Muscle layer of duodenum (tissue), 2 donors: ENCODE results near the gene RCAN3.
"Not testable (repeated sequence)": the region's sequence is repeated elsewhere in the genome, so short reads cannot be mapped to it uniquely, and the experiment has no call there.

Experiments
- H3K27ac ChIP-seq: one replicate; pipeline ENCODE4 v1.7.0; 2013; ENCODE audit warnings: mild to moderate bottlenecking, low read length
- H3K27me3 ChIP-seq: one replicate; pipeline ENCODE4 v1.7.0; 2013; ENCODE audit warnings: low read depth, mild to moderate bottlenecking, control low read depth, low read length
- H3K36me3 ChIP-seq, 2 donors: one replicate each; pipeline ENCODE4 v1.7.0; 2013; ENCODE audit warnings: low read length in 2 of 2, control low read depth in 1 of 2, mild to moderate bottlenecking in 1 of 2; ENCODE audit not compliant: insufficient read depth in 2 of 2, control insufficient read depth in 1 of 2
- H3K4me1 ChIP-seq, 2 donors: one replicate each; pipeline ENCODE4 v1.7.0; 2013; ENCODE audit warnings: low read length in 2 of 2, mild to moderate bottlenecking in 2 of 2, control low read depth in 1 of 2, moderate library complexity in 1 of 2; ENCODE audit not compliant: insufficient read depth in 2 of 2, control insufficient read depth in 1 of 2
- H3K4me3 ChIP-seq, 2 donors: one replicate each; pipeline ENCODE4 v1.7.0; 2013; ENCODE audit warnings: low read length in 2 of 2, low read depth in 1 of 2, mild to moderate bottlenecking in 1 of 2
- H3K9me3 ChIP-seq, 2 donors: one replicate each; pipeline ENCODE4 v1.7.0; 2013; ENCODE audit warnings: low read length in 2 of 2, control low read depth in 1 of 2, mild to moderate bottlenecking in 1 of 2; ENCODE audit not compliant: control insufficient read depth in 1 of 2
- donor health status: healthy.

The RCAN3 gene

DNA sequence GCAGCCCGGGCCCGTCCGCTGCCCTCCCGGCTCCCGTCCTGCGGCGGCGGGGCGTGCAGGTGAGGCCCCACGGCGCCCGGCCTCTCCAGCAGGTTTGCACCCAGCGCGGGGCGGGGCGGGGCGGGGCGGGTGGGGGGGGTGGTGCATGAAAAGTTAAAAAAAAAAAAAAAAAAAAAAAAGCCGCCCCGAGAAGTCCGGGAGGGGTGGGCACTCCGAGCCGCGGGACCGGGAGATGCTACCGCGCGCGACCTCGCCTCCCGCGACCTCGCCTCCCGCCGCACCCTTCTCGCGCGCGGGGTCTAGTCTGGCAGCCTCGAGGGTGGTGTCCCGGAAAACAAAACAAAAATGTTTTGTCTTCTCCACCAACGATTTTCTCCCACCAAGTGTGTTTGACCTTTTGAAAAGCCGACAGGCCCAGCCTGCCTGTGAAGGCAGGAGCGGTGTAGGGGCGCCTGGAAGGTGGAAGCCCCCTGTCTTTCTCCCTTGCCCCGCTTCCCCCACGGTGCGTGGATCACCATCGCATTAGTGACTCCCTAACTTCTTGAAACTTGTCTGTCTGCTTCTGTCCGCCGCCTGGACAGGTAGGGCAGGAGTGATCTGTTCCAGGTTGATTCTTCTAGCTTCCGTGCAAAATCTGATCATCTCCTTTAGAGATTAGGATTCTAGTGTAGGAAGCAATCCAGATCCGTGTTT, 569 bp downstream of the RCAN3 start:
- no peaks in the 10 kb centered on the region for H3K36me3 ChIP-seq
- no peaks in the 10 kb centered on the region for H3K9me3 ChIP-seq
- no peaks in the 10 kb centered on the region for H3K27me3 ChIP-seq
- H3K4me1 ChIP-seq = peaks cover 0 to 5% of the 10 kb centered on the region in 2 donors
- H3K4me3 ChIP-seq = peak overlapping the region; percentile 60 to 77
- peak overlapping the region; percentile 67 for H3K27ac ChIP-seq

DNA sequence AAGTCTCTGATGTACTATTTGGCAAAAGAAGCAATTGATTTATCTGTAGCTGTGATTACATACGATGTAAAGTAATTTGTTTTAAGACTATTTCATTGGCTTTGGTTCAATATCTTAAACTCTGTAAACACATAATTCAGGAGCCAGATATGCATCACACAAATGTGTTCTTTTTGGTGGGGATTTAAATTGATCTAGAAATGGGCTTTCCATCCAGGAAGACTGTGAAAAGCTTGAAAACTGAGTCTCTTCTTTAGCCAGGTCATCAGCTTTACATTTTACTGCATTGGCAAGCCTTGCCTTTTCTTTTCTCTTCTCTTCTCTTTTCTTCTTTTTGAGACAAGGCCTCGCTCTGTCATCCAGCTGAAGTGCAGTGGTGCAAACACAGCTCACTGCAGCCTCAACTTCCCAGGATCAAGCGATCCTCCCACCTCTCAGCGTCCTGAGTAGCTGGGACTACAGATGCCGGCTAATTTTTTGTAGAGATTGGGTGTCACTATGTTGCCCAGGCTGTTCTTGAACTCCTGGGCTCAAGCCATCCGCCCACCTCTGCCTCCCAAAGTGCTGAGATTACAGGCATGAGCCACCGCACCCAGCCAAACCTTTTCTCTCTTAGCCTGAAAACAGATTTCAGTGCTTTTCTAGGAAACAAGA, 1.4 kb downstream of the RCAN3 start:
- Histone ChIP-seq H3K27me3 (no peaks in the 10 kb centered on the region), H3K36me3 (no peaks in the 10 kb centered on the region), H3K27ac (peak overlapping the region; percentile 67), H3K9me3 (no peaks in the 10 kb centered on the region), H3K4me1 (peaks cover 0 to 5% of the 10 kb centered on the region in 2 donors), H3K4me3 (peak overlapping the region; percentile 60 to 77)

DNA sequence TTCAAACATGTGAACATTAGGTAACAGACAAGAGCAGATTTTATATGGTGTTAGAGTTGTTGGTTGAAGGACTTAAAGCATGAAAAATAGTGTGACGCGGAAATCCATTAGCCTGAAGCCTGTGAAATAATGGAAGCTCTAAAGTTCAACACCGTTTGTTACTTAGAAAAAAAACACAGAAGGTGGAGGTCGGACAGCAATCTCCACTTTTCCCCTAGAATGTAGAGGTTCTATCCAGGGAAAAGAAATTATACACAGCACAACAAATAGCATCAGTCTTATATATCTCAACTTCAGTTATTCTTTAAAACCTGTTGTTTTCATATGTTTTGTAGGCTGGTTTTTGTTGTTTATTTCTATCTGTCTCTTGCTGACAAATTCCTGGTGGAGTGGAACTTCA, 1.9 kb downstream of the RCAN3 start:
- Histone ChIP-seq H3K4me1 (peaks cover 0 to 5% of the 10 kb centered on the region in 2 donors), H3K27me3 (no peaks in the 10 kb centered on the region), H3K4me3 (no peak overlapping the region), H3K36me3 (no peaks in the 10 kb centered on the region), H3K9me3 (no peaks in the 10 kb centered on the region), H3K27ac (no peak overlapping the region)

DNA sequence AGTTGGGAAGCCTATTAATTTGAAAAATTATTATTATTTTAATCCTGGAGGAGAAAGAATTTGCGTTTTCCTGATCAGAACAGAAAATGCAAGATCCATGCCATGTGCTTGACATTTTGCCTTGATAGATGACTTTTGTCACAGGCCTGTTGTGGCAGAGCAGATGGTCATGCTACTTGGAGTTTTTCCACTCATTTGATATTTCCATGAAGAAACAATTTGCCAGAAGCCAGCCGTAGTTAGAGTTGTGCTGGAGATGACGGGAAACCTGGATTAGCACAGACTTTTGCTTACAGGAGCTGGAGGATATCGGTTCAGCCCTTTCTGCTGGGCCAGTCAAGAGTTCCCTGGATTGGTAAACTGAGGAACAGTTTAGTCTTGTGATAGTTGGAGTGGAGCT, 3.2 kb downstream of the RCAN3 start:
- H3K9me3 ChIP-seq = peaks cover 0 to 3% of the 10 kb centered on the region in 2 donors
- H3K27ac ChIP-seq = no peak overlapping the region
- H3K4me3 ChIP-seq = no peak overlapping the region

DNA sequence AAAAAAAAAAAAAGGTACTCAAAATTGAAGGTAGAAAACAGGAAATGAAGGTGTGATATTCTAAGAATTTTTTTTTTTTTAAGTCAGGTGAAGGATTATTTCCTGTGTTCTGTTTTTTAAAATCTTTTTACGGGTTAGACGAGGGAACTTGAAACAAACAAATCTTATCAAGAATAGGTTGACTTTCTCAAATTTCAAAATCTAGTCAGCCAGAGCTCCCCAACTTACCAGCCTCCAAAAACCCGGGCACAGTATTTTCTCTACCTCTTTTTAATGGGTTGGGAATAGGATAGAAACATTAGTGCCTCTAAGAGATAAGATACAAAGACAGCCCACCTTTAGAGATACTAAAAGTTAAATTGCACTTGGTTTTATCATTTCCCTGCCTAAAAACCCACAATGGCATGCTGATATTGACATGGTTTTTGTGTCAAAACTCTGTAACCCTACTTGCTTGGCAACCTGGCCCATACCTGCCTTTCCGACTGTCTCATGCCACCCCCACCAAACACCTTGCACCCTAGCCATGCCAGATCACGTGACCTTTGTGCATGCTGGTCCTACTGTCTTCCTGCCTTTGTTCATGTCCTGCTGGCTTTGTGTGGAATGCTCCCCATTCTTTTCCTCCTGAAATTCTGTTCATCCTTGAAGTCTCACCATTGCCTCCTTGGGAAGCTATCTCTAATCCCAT, 4.2 kb downstream of the RCAN3 start:
- Histone ChIP-seq H3K36me3 (no peaks in the 10 kb centered on the region), H3K4me1 (peaks cover 0 to 5% of the 10 kb centered on the region in 2 donors), H3K27ac (no peak overlapping the region), H3K27me3 (no peaks in the 10 kb centered on the region), H3K9me3 (peaks cover 0 to 3% of the 10 kb centered on the region in 2 donors), H3K4me3 (no peak overlapping the region)

More for the DNA sequence above, 3.2 kb downstream of the RCAN3 start:
- Histone ChIP-seq H3K4me1 (peaks cover 0 to 5% of the 10 kb centered on the region in 2 donors), H3K36me3 (no peaks in the 10 kb centered on the region), H3K27me3 (no peaks in the 10 kb centered on the region)

DNA sequence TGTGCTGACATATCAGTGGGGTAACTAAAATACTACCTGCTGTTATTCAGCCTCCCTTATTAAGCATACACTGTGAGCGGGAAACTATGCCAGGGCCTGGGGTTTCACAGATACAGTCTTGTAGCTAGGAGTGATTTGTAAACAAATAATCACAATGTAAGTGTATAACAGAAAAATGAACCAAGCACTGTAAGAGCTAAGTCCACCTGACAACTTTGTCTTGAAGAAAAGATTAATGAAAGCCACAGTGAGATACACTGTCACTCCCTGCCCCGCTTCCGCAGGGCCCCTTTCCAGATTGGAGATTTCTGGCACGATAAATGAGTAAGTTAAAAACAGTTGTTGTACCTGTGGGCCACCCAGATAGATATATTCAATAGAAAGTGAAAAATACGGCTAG, 4.8 kb downstream of the RCAN3 start:
- H3K9me3 ChIP-seq = peaks cover 0 to 3% of the 10 kb centered on the region in 2 donors
- no peak overlapping the region for H3K4me3 ChIP-seq
- peaks cover 0 to under 1% of the 10 kb centered on the region in 2 donors for H3K4me1 ChIP-seq
- H3K27me3 ChIP-seq = no peaks in the 10 kb centered on the region
- no peaks in the 10 kb centered on the region for H3K36me3 ChIP-seq
- H3K27ac ChIP-seq = no peak overlapping the region

DNA sequence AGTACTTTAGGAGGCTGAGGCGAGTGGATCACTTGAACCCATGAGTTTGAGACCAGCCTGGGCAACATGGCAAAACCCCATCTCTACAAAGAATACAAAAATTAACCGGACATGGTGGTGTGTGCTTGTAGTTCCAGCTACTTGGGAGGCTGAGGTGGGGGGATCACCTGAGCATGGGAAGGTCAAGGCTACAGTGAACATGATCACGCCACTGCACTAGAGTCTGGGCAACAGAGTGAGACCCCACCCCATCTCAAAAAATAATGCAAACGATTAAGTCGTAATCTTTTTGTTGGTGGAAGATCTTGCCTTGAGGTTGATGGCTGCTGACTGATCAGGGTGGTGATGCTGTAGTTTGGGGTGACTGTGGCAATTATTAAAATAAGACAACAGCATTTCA, 6.3 kb downstream of the RCAN3 start:
- no peak overlapping the region for H3K4me3 ChIP-seq
- no peaks in the 10 kb centered on the region for H3K27me3 ChIP-seq
- no peaks in the 10 kb centered on the region for H3K4me1 ChIP-seq
- H3K9me3 ChIP-seq = peaks cover 0 to 3% of the 10 kb centered on the region in 2 donors
- no peaks in the 10 kb centered on the region for H3K36me3 ChIP-seq
- H3K27ac ChIP-seq = no peak overlapping the region

DNA sequence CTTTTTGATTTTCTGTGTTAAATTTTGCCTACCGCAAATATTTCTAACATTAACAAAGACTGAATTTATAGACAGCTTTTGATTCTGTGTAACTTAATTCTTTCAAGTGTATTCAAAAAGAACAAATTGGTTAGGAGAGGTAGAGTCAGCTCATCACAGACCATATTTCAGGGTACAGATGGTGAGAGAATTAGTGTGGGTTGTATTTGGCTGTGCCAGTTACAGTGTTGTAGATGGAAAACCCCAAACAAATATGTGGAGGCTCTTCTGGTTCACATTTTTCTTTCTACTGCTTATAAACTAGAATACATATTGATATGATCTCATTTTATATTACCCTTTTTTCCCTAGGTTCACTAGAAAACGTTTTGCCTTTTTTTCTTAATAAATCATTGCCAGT, 11.1 kb downstream of the RCAN3 start:
- no peak overlapping the region for H3K4me3 ChIP-seq

DNA sequence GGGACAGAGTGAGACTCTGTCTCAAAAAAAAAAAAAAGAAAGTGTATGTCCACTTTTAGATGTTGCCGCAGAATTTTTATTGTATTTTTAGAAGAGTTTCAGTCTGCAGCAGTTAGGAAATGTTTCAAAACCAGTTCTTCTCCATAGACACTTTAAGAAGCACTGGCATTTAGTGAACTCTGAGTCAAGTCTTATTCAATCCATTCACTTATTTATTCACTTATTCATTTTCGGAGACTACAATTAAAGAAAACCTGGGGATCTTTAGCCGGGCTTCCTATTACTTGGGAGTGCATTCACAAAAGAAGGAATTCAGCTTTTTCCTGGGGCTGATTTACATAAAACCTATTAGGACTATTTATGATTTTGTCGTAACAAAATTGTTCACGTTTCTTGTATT, 12.3 kb downstream of the RCAN3 start:
- Histone ChIP-seq H3K27ac (no peak overlapping the region), H3K4me1 (no peaks in the 10 kb centered on the region), H3K4me3 (no peak overlapping the region), H3K27me3 (no peaks in the 10 kb centered on the region), H3K36me3 (no peaks in the 10 kb centered on the region), H3K9me3 (peaks cover 0 to 2% of the 10 kb centered on the region in 2 donors)

More for the DNA sequence above, 11.1 kb downstream of the RCAN3 start:
- no peaks in the 10 kb centered on the region for H3K4me1 ChIP-seq
- H3K27me3 ChIP-seq = no peaks in the 10 kb centered on the region
- H3K27ac ChIP-seq = no peak overlapping the region
- peaks cover 0 to 3% of the 10 kb centered on the region in 2 donors for H3K9me3 ChIP-seq
- H3K36me3 ChIP-seq = no peaks in the 10 kb centered on the region

DNA sequence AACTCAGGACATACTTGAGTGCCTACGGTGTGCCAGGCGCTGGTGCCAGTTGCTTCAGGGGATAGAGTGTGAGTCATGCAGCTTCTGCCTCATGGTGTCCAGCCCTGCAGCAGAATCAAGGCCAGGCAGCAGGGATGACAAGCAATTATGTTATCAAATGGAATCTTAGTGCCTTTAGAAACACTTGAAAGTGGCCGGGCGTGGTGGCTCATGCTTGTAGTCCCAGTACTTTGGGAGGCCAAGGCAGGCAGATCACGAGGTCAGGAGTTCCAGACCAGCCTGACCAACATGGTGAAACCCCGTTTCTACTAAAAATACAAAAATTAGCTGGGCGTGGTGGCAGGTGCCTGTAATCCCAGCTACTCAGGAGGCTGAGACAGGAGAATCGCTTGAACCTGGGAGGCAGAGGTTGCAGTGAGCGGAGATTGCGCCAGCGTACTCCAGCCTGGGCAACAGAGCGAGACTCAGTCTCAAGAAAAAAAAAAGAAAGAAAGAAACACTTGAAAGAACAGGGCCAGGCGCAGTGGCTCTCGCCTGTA, 13.1 kb downstream of the RCAN3 start:
- not testable (repeated sequence) for H3K4me1 ChIP-seq, H3K4me3 ChIP-seq, H3K36me3 ChIP-seq, H3K9me3 ChIP-seq, H3K27ac ChIP-seq, H3K27me3 ChIP-seq

DNA sequence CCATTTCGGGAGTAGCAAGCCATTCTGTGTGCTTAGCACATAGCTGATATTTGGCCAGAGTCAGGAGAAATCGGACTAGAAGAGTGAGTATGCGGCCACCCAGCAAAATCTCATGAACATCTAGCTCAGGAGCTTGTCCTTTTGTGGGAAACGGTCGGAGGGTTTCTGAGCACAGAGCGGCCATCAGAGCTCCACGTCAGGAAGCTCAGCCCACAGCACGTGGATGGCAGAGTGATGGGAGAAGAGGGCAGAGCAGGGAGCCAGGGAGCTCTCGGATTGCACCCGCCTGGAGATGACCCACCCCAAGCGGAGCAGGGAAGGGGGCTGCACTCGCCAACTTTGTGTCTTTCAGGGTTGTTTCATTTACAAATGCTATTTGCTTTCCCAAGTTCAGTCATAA, 13.9 kb downstream of the RCAN3 start:
- H3K36me3 ChIP-seq = no peaks in the 10 kb centered on the region

More for the DNA sequence above, 13.9 kb downstream of the RCAN3 start:
- Histone ChIP-seq H3K4me1 (no peaks in the 10 kb centered on the region), H3K27ac (no peak overlapping the region), H3K9me3 (no peaks in the 10 kb centered on the region), H3K4me3 (no peak overlapping the region), H3K27me3 (no peaks in the 10 kb centered on the region)
